ENCODE data around the gene TEAD1. TPM values are rescaled to one million over a fixed set of nuclear protein-coding genes. Genes with fewer than 3 reads are reported as not detected.

The TEAD1 gene
- total RNA-seq, 4 donors from 2014 or later: 127 to 165 (median 140) TPM

DNA sequence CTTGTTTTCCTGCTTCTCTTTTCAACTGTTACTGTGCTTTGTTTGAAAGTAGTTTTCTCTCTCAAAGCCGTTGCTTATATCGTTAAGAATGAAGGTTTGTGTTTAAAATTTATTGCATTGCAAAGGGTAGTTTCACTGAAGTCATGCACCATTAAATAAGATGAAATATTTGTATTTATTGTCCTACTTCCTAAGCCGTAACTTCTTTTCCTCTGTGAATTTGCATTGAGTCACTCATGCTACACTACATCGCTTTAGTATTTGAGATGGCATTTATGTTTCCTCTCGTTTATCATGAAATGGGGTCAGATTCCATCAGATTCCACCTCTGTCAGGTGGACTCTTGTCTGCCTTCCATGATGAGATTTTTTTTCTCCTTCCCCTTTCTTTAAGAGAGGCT, 269.1 kb downstream of the TEAD1 start:
- DNase-seq (ENCODE audit: low spot score in 2 of 2): no peak
- peaks cover 0 to 13% (median 2%) of the 10 kb centered on the region in 4 donors for H3K4me1 ChIP-seq
- H3K36me3 ChIP-seq: peaks cover 0 to 37% (median 0%) of the 10 kb centered on the region in 3 donors
- no peak overlapping the region for H3K27ac ChIP-seq
- H3K9me3 ChIP-seq: peaks cover 0 to 12% (median 1%) of the 10 kb centered on the region in 4 donors
- 57 to 59% methylated on average over 5 of the region's 5 CpGs for whole genome bisulfite sequencing, 2 donors
- no peaks in the 10 kb centered on the region for H3K27me3 ChIP-seq
- TF ChIP-seq, protein P1, sequence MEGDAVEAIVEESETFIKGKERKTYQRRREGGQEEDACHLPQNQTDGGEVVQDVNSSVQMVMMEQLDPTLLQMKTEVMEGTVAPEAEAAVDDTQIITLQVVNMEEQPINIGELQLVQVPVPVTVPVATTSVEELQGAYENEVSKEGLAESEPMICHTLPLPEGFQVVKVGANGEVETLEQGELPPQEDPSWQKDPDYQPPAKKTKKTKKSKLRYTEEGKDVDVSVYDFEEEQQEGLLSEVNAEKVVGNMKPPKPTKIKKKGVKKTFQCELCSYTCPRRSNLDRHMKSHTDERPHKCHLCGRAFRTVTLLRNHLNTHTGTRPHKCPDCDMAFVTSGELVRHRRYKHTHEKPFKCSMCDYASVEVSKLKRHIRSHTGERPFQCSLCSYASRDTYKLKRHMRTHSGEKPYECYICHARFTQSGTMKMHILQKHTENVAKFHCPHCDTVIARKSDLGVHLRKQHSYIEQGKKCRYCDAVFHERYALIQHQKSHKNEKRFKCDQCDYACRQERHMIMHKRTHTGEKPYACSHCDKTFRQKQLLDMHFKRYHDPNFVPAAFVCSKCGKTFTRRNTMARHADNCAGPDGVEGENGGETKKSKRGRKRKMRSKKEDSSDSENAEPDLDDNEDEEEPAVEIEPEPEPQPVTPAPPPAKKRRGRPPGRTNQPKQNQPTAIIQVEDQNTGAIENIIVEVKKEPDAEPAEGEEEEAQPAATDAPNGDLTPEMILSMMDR (IDR thresholded peaks at IDR 0.05): no peak
- no peak for TF ChIP-seq POLR2A (IDR thresholded peaks at IDR 0.05)
- no peak for TF ChIP-seq EP300 (IDR thresholded peaks at IDR 0.05)
- H3K4me3 ChIP-seq: no peak overlapping the region

DNA sequence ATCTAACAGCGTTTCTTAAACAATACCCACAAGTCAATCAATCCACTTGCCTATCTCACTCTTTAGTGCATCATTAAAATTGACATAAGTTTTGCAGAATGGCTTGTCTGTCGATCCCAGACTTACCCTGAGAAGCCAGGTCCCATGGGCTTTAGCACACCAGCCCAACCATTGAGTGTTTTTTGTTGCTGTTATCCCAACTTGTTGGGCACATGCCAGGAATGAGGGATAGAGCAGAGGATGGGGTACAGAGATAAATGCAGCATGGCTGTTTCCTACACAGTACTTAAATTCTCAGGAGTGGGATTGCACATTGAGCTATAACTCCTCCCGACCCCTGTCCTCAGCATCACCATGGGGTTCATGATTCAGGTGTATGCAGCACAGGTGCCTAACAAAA, 270.7 kb downstream of the TEAD1 start:
- no peak overlapping the region for H3K27ac ChIP-seq
- peaks cover 0 to 2% (median 0%) of the 10 kb centered on the region in 4 donors for H3K4me1 ChIP-seq
- H3K9me3 ChIP-seq: peaks cover 0 to 12% (median 1%) of the 10 kb centered on the region in 4 donors
- peaks cover 0 to 21% (median 0%) of the 10 kb centered on the region in 3 donors for H3K36me3 ChIP-seq
- no peak for DNase-seq (ENCODE audit: low spot score in 2 of 2)
- H3K27me3 ChIP-seq: no peaks in the 10 kb centered on the region
- 77 to 78% methylated on average over 3 of the region's 3 CpGs for WGBS, 2 donors
- H3K4me3 ChIP-seq: no peak overlapping the region
- TF ChIP-seq POLR2A (IDR thresholded peaks at IDR 0.05): no peak
- TF ChIP-seq EP300 (IDR thresholded peaks at IDR 0.05): no peak
- TF ChIP-seq, protein P1 (IDR thresholded peaks at IDR 0.05): no peak

DNA sequence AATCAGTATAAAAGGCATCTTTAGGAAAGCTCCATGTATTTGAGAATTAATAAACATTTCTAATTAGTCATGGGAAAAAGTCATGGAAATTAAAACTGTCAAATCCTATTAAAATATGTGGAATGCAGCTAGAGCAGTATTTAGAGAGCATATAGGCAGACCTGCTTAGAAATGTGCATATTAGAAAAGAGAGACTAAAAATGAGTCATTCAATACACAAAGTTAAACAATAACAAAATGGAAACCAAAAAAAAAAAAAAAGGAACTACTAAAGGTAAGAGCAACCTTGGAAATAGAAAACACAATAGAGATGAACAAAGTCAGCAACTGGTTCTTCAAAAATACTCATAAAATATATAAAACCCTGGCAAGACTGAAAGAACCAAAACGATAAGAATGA, 275.2 kb downstream of the TEAD1 start:
- H3K36me3 ChIP-seq: no peaks in the 10 kb centered on the region
- H3K9me3 ChIP-seq: peaks cover 0 to 25% (median 1%) of the 10 kb centered on the region in 4 donors
- H3K27me3 ChIP-seq: no peaks in the 10 kb centered on the region
- TF ChIP-seq, protein P1 (IDR thresholded peaks at IDR 0.05): no peak
- no peak for TF ChIP-seq EP300 (IDR thresholded peaks at IDR 0.05)
- TF ChIP-seq POLR2A (IDR thresholded peaks at IDR 0.05): no peak
- DNase-seq (ENCODE audit: low spot score in 2 of 2): no peak
- no peaks in the 10 kb centered on the region for H3K4me1 ChIP-seq
- no peak overlapping the region for H3K4me3 ChIP-seq
- 76 to 77% methylated on average over 1 of the region's 1 CpG for WGBS, 2 donors
- H3K27ac ChIP-seq: no peak overlapping the region

DNA sequence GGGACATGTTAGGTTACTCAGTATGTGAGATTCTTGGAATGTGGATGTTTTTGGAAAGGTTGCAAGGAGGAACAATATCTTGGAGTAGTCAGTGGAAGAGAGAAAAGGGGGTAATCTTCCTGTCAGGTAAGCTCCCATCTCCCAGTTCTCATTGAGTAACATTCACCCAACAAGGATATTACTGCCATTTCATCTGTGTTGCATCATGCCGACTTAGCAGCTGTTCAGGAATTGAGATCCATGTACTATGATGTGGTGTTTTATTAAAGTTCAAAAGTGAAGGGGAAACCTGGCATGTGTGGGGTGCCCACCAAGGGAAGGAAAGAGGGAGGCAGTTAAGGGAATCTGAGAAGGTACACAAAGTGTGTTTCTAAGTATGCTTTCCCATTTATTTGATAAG, 276.4 kb downstream of the TEAD1 start:
- Histone ChIP-seq H3K27me3 (no peaks in the 10 kb centered on the region), H3K4me1 (no peaks in the 10 kb centered on the region), H3K4me3 (no peak overlapping the region), H3K9me3 (peaks cover 0 to 25% (median 1%) of the 10 kb centered on the region in 4 donors), H3K27ac (no peak overlapping the region), H3K36me3 (no peaks in the 10 kb centered on the region)
- 83 to 85% methylated on average over 1 of the region's 1 CpG for WGBS, 2 donors
- TF ChIP-seq EP300 (IDR thresholded peaks at IDR 0.05) (no peak), POLR2A (IDR thresholded peaks at IDR 0.05) (no peak)
- TF ChIP-seq, protein P1 (IDR thresholded peaks at IDR 0.05): no peak
- no peak for DNase-seq (ENCODE audit: low spot score in 2 of 2)

DNA sequence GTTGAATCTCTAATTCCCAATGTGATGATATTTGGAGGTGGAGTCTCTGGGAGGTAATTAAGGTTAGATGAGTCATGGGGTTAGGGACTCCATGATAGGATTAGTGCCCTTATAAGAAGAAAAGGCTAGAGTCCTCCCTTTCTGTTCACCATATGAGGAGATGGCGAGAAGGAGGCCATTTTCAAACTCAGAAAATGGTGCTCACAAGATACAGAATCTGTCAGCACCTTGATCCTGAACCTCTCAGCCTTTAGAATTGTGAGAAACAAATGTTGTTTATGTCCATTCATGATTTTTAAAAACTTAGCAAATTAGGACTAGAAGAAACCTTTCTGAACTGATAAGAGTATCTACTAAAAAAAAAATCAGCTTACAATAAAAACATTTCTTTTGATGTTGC, 277.2 kb downstream of the TEAD1 start:
- WGBS, 2 donors: 92 to 93% methylated on average over 1 of the region's 1 CpG
- H3K4me3 ChIP-seq: no peak overlapping the region

More for the DNA sequence above, 277.2 kb downstream of the TEAD1 start:
- Histone ChIP-seq H3K27me3 (no peaks in the 10 kb centered on the region), H3K4me1 (no peaks in the 10 kb centered on the region), H3K27ac (no peak overlapping the region), H3K9me3 (peaks cover 0 to 21% (median 1%) of the 10 kb centered on the region in 4 donors), H3K36me3 (no peaks in the 10 kb centered on the region)
- TF ChIP-seq, protein P1 (IDR thresholded peaks at IDR 0.05): no peak
- TF ChIP-seq EP300 (IDR thresholded peaks at IDR 0.05) (no peak), POLR2A (IDR thresholded peaks at IDR 0.05) (no peak)
- no peak for DNase-seq (ENCODE audit: low spot score in 2 of 2)

Measured in tibial nerve (tissue), 4 donors.